NCI-H2081 treated with DMSO at 0.1 percent for 48 hours (cell line): ENCODE measurements around the gene BRD4.

ENCODE experiments used
- DNase-seq: peaks from one replicate; lab custom pipeline; 2025; lab: John Stamatoyannopoulos, UW

The BRD4 gene

GRCh38 chr19:15188851-15189250 lies 143.5 kb downstream of the BRD4 start:
- DNase-seq, result no peak

DNA sequence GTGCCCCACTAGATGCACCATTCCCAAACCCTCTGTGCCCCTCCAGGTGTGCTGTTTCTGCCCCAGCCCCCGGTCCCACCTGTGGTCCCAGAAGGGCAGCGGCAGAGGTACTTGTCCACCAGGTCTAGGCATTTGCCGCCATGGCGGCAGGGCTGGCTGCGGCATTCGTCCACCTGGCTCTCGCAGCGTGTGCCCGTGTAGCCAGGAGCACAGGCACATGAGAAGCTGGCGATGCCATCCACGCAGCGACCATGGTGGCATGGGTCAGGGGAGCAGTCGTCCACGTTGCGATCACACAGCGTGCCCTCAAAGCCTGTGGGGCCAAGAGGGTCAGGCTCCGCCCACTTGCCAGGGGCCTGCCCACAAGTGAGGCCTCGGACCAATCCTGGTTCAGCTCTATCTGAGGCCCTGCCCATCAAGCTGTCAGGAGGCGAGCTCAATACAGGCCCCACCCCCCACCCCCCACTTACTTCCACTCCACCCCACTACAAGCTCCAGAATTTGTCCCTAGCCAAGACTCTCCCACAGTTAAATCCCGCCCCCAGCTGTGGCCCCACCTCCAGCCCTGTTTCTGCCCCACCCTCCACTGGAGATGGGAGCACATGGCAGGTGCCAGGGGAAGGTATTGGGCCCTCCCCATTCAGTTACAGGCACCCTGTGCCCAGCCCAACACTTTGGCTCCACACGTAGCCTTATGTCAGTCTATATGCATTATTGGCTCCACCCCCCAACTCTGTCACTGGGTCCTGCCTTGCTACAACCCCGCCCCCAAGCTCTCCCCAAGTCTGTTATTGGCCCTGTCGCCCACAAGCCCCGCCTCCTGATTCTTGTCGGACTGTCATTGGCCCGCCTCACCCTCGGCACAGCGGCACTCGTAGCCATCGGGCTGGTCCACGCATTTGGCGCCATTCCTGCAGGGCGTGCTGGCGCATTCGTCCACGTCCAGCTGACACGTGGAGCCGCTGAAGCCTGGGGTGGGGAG lies 145.0 kb downstream of the BRD4 start:
- DNase-seq, result no peak
